Mesodermal cell (in vitro differentiated cells): ENCODE measurements around the gene COX8C. TPM values are rescaled to one million over a fixed set of nuclear protein-coding genes. Genes with fewer than 3 reads are reported as not detected.

Source experiments
- H3K27ac ChIP-seq: 2 replicates; pipeline ENCODE4 v1.7.0; 2013; ENCODE audit warnings: mild to moderate bottlenecking, low read depth, low read length, moderate library complexity; ENCODE audit not compliant: severe bottlenecking
- H3K36me3 ChIP-seq: 2 replicates; pipeline ENCODE4 v1.7.1; 2013; ENCODE audit warnings: mild to moderate bottlenecking, low read length, moderate library complexity; ENCODE audit not compliant: control insufficient read depth, insufficient read depth
- H3K4me1 ChIP-seq: one replicate; pipeline ENCODE4 v1.7.1; 2013; ENCODE audit warnings: mild to moderate bottlenecking, low read length; ENCODE audit not compliant: insufficient read depth, control insufficient read depth, poor library complexity, severe bottlenecking
- H3K4me3 ChIP-seq: 2 replicates; pipeline ENCODE4 v1.7.0; 2013; ENCODE audit warnings: low read length, control low read depth, mild to moderate bottlenecking; ENCODE audit not compliant: insufficient read depth, poor library complexity, severe bottlenecking; ENCODE audit errors: extremely low read depth
- H3K9me3 ChIP-seq: 2 replicates; pipeline ENCODE4 v1.7.1; 2013; ENCODE audit warnings: mild to moderate bottlenecking, low read length, moderate library complexity; ENCODE audit not compliant: control insufficient read depth
- WGBS, 2 experiments: methylation state at CpG; one replicate each; pipeline ENCODE4 v1.1.5; 2013; ENCODE audit warnings: missing lambda C conversion rate in 2 of 2; ENCODE audit not compliant: insufficient coverage in 2 of 2; 5-methylcytosine and 5-hydroxymethylcytosine counted together
- polyA plus RNA-seq, 2 experiments: library from polyadenylated mRNA; stranded (reverse); fragments of 50-300 nt; gene quantifications; one replicate each; pipeline ENCODE4 v1.2.3, GENCODE V29; 2013

COX8C gene, protein sequence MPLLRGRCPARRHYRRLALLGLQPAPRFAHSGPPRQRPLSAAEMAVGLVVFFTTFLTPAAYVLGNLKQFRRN
- polyA plus RNA-seq (2013, experiment 1 of 2): not detected
- polyA plus RNA-seq (2013, experiment 2 of 2): not detected

- Histone ChIP-seq H3K36me3 (no peaks in the 10 kb centered on the region), H3K4me3 (no peak within 1 kb of the TSS), H3K4me1 (peaks cover 3% of the 10 kb centered on the region), H3K9me3 (peaks cover 9% of the 10 kb centered on the region), H3K27ac (no peak within 1 kb of the TSS)
- 95 to 98% methylated on average over 37 to 58 of the region's 60 CpGs for WGBS, 2 experiments
These were observed at the start of gene COX8C for GRCh38 chr14:93346926-93347721. COX8C (plus strand) TSS chr14:93347182; CDS start chr14:93347269, 87 bp downstream.

DNA sequence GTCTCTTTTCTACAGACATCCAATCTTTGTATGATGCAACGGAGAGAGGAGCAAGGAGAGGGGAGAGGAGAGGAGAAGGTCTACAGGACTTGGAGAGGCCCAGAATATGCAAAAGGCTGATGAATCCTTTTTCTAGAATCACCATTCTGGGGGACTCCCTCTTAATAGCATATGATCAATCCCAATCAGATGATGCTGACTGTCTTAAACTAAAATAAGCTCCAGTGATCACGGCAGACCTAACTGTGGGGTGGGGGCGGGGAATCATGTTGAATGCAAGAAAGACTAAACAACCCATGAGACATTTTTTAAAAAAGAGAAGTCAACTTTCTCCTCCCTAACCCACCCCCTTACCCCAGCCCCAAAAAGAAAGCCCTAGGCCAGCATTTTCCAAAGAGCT is 47.6 kb upstream of the COX8C start:
- Histone ChIP-seq H3K27ac (no peak overlapping the region), H3K4me3 (no peak overlapping the region), H3K4me1 (peaks cover 26% of the 10 kb centered on the region), H3K36me3 (peaks cover under 1% of the 10 kb centered on the region), H3K9me3 (no peaks in the 10 kb centered on the region)
- WGBS, 2 experiments: 100% methylated on average over 1 of the region's 3 CpGs; no CpG with 5 or more reads in 1 of the 2 experiments

DNA sequence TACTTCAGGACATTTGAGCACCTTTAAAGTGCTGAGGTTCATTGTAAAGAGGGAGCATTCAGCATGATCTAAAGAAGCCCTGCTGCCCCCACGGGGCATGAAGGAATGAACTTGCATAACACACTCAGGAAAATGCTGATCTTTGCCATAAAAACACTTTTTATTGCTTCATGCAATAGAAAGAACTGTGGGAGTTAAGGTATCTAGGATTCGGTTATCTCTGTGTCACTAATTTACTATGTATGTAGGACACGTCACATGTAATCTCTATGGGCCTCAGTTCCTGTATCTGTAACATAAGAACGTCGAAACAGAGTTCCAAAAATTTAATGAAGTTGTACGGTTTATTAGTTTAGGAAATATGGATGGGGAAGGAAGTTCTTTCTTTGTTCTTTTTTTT is 47.1 kb upstream of the COX8C start:
- Histone ChIP-seq H3K4me3 (no peak overlapping the region), H3K9me3 (no peaks in the 10 kb centered on the region), H3K36me3 (no peaks in the 10 kb centered on the region), H3K27ac (no peak overlapping the region), H3K4me1 (peaks cover 26% of the 10 kb centered on the region)
- 88 to 98% methylated on average over 4 to 5 of the region's 6 CpGs for WGBS, 2 experiments

GRCh38 chr14:93301821-93302447 is 45.0 kb upstream of the COX8C start:
- H3K36me3 ChIP-seq: no peaks in the 10 kb centered on the region
- no peaks in the 10 kb centered on the region for H3K9me3 ChIP-seq
- peaks cover 26% of the 10 kb centered on the region for H3K4me1 ChIP-seq
- peak overlapping the region; percentile 88 for H3K27ac ChIP-seq
- WGBS, 2 experiments: 68 to 84% methylated on average over 4 of the region's 6 CpGs
- no peak overlapping the region for H3K4me3 ChIP-seq

DNA sequence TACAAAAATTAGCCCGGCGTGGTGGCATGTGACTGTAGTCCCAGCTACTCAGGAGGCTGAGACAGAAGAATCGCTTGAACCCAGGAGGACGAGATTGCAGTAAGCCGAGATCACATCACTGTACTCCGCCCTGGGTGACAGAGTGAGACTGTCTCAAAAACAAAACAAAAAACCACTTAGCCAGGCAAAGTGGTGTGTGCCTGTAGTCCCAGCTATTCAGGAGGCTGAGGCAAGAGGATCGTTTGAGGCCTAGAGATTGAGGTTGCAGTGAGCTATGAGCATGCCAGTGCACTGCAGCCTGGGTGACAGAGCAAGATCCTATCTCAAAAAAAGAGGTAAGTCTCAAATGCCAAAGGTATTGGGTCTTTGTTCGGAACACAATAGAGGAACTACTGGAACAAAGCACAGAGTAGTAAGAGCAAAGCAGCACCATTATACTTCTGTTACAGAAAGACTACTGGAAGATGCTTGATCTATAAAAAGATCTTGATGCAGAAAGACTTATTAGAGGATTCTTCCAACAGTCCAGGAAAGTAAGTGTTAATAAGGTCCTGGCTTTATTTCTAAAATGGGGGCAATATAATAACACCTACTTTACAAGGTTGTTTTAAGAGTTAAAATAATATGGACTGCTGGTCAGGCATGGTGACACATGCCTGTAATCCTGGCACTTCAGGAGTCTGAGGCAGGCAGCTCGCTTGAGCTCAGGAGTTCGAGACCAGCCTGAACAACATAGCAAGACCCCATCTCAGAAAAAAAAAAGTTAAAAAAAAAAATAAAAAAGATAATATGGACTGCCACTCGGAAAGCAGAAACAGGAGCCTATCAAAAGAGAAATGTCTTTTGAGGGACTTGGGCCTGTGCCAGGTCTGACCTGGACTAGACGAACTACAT is 44.0 kb upstream of the COX8C start:
- H3K4me1 ChIP-seq: peaks cover 26% of the 10 kb centered on the region
- WGBS, 2 experiments: 90 to 95% methylated on average over 7 to 9 of the region's 12 CpGs
- H3K9me3 ChIP-seq: no peaks in the 10 kb centered on the region
- H3K36me3 ChIP-seq: no peaks in the 10 kb centered on the region
- H3K27ac ChIP-seq: peak overlapping the region; percentile 32
- H3K4me3 ChIP-seq: no peak overlapping the region

DNA sequence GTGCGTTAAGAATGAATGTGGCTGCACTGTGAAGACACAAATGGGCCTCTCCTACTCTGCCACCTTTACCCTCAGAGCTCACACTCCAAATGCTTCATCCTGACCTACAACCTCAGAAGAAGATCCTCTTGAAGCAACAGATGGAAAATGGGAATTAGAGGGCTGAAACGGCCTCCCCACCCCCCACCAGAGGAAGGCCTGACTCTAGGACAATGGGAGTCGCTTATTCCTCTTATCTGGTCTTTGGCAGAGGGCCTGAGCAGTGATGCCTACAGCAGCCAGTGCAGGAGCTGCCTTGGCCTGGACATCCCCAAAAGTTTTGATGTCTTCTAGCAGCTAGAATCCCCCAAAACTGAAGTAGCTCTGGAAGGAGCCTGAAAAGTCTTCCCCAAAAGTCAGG is 43.3 kb upstream of the COX8C start:
- H3K4me3 ChIP-seq: no peak overlapping the region
- peaks cover 25% of the 10 kb centered on the region for H3K4me1 ChIP-seq
- no peaks in the 10 kb centered on the region for H3K9me3 ChIP-seq
- H3K36me3 ChIP-seq: no peaks in the 10 kb centered on the region
- WGBS, 2 experiments: 75 to 79% methylated on average over 2 to 3 of the region's 3 CpGs
- no peak overlapping the region for H3K27ac ChIP-seq

DNA sequence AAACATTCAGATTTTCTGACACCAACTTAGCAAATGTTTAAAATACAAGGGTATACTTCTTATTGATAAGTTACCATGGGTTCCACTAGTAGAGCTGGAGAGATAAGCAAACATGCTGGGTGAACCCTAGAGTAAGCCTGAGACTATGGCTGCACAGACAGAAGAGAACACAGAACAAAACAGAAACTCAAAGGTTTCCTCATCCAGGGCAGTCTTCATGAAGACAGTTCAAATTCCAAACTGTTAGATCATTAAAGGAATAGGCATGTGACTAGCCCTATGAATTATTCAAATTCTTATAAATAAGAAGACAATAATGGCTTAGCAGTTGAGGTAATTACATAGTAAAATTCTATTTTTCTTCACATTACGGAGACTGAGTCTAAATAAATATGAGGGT is 42.2 kb upstream of the COX8C start:
- Histone ChIP-seq H3K4me3 (no peak overlapping the region), H3K27ac (no peak overlapping the region)
- no CpG with 5 or more reads among the region's 1 CpG for WGBS, 2 experiments

GRCh38 chr14:93305725-93306418 is 41.1 kb upstream of the COX8C start:
- Histone ChIP-seq H3K4me3 (no peak overlapping the region), H3K9me3 (no peaks in the 10 kb centered on the region), H3K4me1 (peaks cover 11% of the 10 kb centered on the region), H3K36me3 (no peaks in the 10 kb centered on the region), H3K27ac (no peak overlapping the region)
- 92 to 100% methylated on average over 2 to 4 of the region's 6 CpGs for WGBS, 2 experiments

More for the DNA sequence above, 42.2 kb upstream of the COX8C start:
- Histone ChIP-seq H3K9me3 (no peaks in the 10 kb centered on the region), H3K4me1 (peaks cover 15% of the 10 kb centered on the region), H3K36me3 (no peaks in the 10 kb centered on the region)

DNA sequence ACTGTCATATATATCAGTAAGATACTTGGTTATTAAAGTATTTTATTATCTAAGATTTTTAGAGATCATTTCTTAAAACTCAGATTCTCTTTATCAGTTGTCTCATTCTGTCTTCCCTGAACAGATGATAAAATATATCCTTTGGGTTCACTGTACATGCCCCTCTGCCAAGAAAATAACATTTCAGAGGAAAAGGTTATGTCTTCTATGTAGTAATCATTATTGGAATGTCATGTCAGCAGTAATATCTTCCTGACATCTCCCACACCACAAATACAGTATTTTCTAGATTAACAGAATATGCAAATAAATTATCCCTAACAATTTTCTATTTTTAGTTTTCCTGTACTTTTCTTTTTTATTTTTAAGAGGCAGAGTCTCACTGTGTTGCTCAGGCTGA is 40.2 kb upstream of the COX8C start:
- Histone ChIP-seq H3K4me1 (peaks cover 11% of the 10 kb centered on the region), H3K36me3 (no peaks in the 10 kb centered on the region), H3K9me3 (no peaks in the 10 kb centered on the region), H3K27ac (no peak overlapping the region), H3K4me3 (no peak overlapping the region)
